Upper lobe of right lung (tissue), 1 donor: ENCODE data around the gene CHST8. TPM values are rescaled to one million over a fixed set of nuclear protein-coding genes. Genes with fewer than 3 reads are reported as not detected.
A peak's percentile ranks its signal among the peaks of the same experiment; 100 is the strongest.

ENCODE experiments used
- ATAC-seq: fragments of 200-7000 bp; cut with Tn5 transposase; one replicate; pipeline ENCODE4 v1.9.1; 2020; ENCODE audit warnings: mild to moderate bottlenecking, moderate library complexity
- DNase-seq: peaks from one replicate; pipeline ENCODE4 v3.0.0-alpha.2; 2020
- H3K27ac ChIP-seq: fragments of 200-600 bp; one replicate; pipeline ENCODE4 v1.8.0; 2022
- H3K27me3 ChIP-seq: fragments of 200-600 bp; one replicate; pipeline ENCODE4 v1.8.0; 2022; ENCODE audit warnings: mild to moderate bottlenecking
- H3K36me3 ChIP-seq: fragments of 200-600 bp; one replicate; pipeline ENCODE4 v1.8.0; 2022
- H3K4me1 ChIP-seq: fragments of 200-600 bp; one replicate; pipeline ENCODE4 v1.8.0; 2022
- H3K4me3 ChIP-seq: fragments of 200-600 bp; one replicate; pipeline ENCODE4 v1.8.0; 2022; ENCODE audit warnings: mild to moderate bottlenecking
- H3K9me3 ChIP-seq: fragments of 200-600 bp; one replicate; pipeline ENCODE4 v1.8.0; 2022
- CTCF ChIP-seq: fragments of 200-600 bp; IDR thresholded peaks from one replicate; pipeline ENCODE4 v1.8.0; 2022; ENCODE audit warnings: antibody characterized with exemption
- intact Hi-C: fragments of 100-400 bp; cut with DNase I; formaldehyde crosslinking; loops from one replicate; pipeline ENCODE4 v1.11.0; 2022
- total RNA-seq: library from RNA; stranded (reverse); fragmentation: NEBNext Ultra II Directional; extraction: Animal tissue kit (Norgen Biotek cat#: 25700); gene quantifications from one replicate; pipeline ENCODE4 v1.2.1, GENCODE V29; 2021
- donor health status: DM: no; HTN: yes; CAD: no; lungs with severe emphysema.

Gene CHST8
- total RNA-seq, 1 donor from 2014 or later, result 0.64 TPM

- ATAC-seq (no peak), DNase-seq (no peak)
- H3K27me3 ChIP-seq, result peaks cover 7% of the 10 kb centered on the region
- peaks cover 4% of the 10 kb centered on the region for H3K4me1 ChIP-seq
- H3K9me3 ChIP-seq, result no peaks in the 10 kb centered on the region
- no peak for TF ChIP-seq CTCF
- intact Hi-C loops, result no loop called here
- H3K27ac ChIP-seq, result no peak overlapping the region
- no peaks in the 10 kb centered on the region for H3K36me3 ChIP-seq
- no peak overlapping the region for H3K4me3 ChIP-seq
Measured at GRCh38 chr19:33754361-33754760, 132.6 kb downstream of the CHST8 start.

GRCh38 chr19:33755099-33756035 is 133.6 kb downstream of the CHST8 start:
- DNase-seq, result no peak
- no peak for TF ChIP-seq CTCF

GRCh38 chr19:33756177-33756576 is 134.4 kb downstream of the CHST8 start:
- intact Hi-C loops, result no loop called here
- H3K27me3 ChIP-seq, result peaks cover 7% of the 10 kb centered on the region
- no peak overlapping the region for H3K4me3 ChIP-seq
- H3K9me3 ChIP-seq, result no peaks in the 10 kb centered on the region
- no peak overlapping the region for H3K27ac ChIP-seq
- no peaks in the 10 kb centered on the region for H3K36me3 ChIP-seq
- peaks cover 4% of the 10 kb centered on the region for H3K4me1 ChIP-seq
- DNase-seq (no peak), ATAC-seq (no peak)
- TF ChIP-seq CTCF, result no peak

More at GRCh38 chr19:33755099-33756035, 133.6 kb downstream of the CHST8 start:
- Histone ChIP-seq H3K27ac (no peak overlapping the region), H3K4me1 (peaks cover 4% of the 10 kb centered on the region), H3K36me3 (no peaks in the 10 kb centered on the region), H3K27me3 (peaks cover 7% of the 10 kb centered on the region), H3K4me3 (no peak overlapping the region), H3K9me3 (no peaks in the 10 kb centered on the region)
- intact Hi-C loops, result no loop called here
- ATAC-seq, result no peak

GRCh38 chr19:33758541-33759013 is 136.8 kb downstream of the CHST8 start:
- DNase-seq, result peak; percentile 78

GRCh38 chr19:33759356-33759755 is 137.6 kb downstream of the CHST8 start:
- no peak overlapping the region for H3K27ac ChIP-seq
- intact Hi-C loops, result no loop called here
- H3K27me3 ChIP-seq, result peaks cover 7% of the 10 kb centered on the region
- no peaks in the 10 kb centered on the region for H3K36me3 ChIP-seq
- H3K9me3 ChIP-seq, result no peaks in the 10 kb centered on the region
- no peak for ATAC-seq
- DNase-seq, result no peak
- H3K4me1 ChIP-seq, result peaks cover 4% of the 10 kb centered on the region
- no peak overlapping the region for H3K4me3 ChIP-seq
- no peak for TF ChIP-seq CTCF

More at GRCh38 chr19:33758541-33759013, 136.8 kb downstream of the CHST8 start:
- H3K36me3 ChIP-seq, result no peaks in the 10 kb centered on the region
- no peaks in the 10 kb centered on the region for H3K9me3 ChIP-seq
- H3K27ac ChIP-seq, result peak overlapping the region; percentile 24
- peak; percentile 85 for ATAC-seq
- H3K4me1 ChIP-seq, result peaks cover 4% of the 10 kb centered on the region
- no peak for TF ChIP-seq CTCF
- peaks cover 7% of the 10 kb centered on the region for H3K27me3 ChIP-seq
- intact Hi-C loops, result no loop called here
- H3K4me3 ChIP-seq, result no peak overlapping the region
